Liver (tissue), 9 donors: ENCODE results near the gene IL31RA. TPM values are rescaled to one million over a fixed set of nuclear protein-coding genes. Genes with fewer than 3 reads are reported as not detected.

ENCODE experiments used
- DNase-seq: peaks from one replicate; pipeline ENCODE4 v3.0.0-alpha.2; 2017; ENCODE audit warnings: low spot score
- H3K27ac ChIP-seq, 2 donors: one replicate each; pipeline ENCODE4 v1.7.0; 2013; ENCODE audit warnings: inconsistent platforms in 2 of 2, low read length in 2 of 2, control low read depth in 1 of 2, low read depth in 1 of 2, mild to moderate bottlenecking in 1 of 2
- H3K27me3 ChIP-seq, 4 donors: one replicate each; pipeline versions ENCODE4 v1.6.1 to v1.7.0; 2013; ENCODE audit warnings: low read length in 3 of 4, inconsistent platforms in 1 of 4, mild to moderate bottlenecking in 1 of 4, moderate library complexity in 1 of 4; ENCODE audit not compliant: control insufficient read depth in 4 of 4, insufficient read depth in 4 of 4
- H3K36me3 ChIP-seq, 4 donors: one replicate each; pipeline versions ENCODE4 v1.6.1 to v1.7.0; 2013; ENCODE audit warnings: low read length in 3 of 4, mild to moderate bottlenecking in 3 of 4, low read depth in 1 of 4, moderate library complexity in 1 of 4; ENCODE audit not compliant: control insufficient read depth in 4 of 4, insufficient read depth in 3 of 4
- H3K4me1 ChIP-seq, 4 donors: one replicate each; pipeline versions ENCODE4 v1.6.1 to v1.7.0; 2013; ENCODE audit warnings: low read length in 3 of 4, mild to moderate bottlenecking in 3 of 4, moderate library complexity in 1 of 4; ENCODE audit not compliant: control insufficient read depth in 4 of 4, insufficient read depth in 4 of 4
- H3K4me3 ChIP-seq, 3 donors: one replicate each; pipeline versions ENCODE4 v1.6.1 to v1.7.0; 2013; ENCODE audit warnings: low read length in 3 of 3, control low read depth in 1 of 3, low read depth in 1 of 3, mild to moderate bottlenecking in 1 of 3
- H3K9ac ChIP-seq, 2 donors: one replicate each; pipeline ENCODE4 v1.7.0; 2013; ENCODE audit warnings: low read length in 2 of 2, mild to moderate bottlenecking in 2 of 2, moderate library complexity in 2 of 2, control low read depth in 1 of 2, low read depth in 1 of 2
- H3K9me3 ChIP-seq, 4 donors: one replicate each; pipeline versions ENCODE4 v1.6.1 to v1.7.0; 2013; ENCODE audit warnings: low read length in 3 of 4; ENCODE audit not compliant: control insufficient read depth in 4 of 4
- CTCF ChIP-seq: fragments of 150-350 bp; IDR thresholded peaks from 2 replicates; pipeline ENCODE4 v1.5.1; 2017; ENCODE audit warnings: improper control_type of control experiment, low read depth, low read length; ENCODE audit not compliant: missing input control
- EGR1 ChIP-seq, 2 donors: IDR thresholded peaks; 2 replicates each; pipeline ENCODE4 v1.6.1; 2016 to 2018; ENCODE audit warnings: antibody characterized with exemption in 2 of 2, low read depth in 2 of 2
- FOXA1 ChIP-seq: IDR thresholded peaks from 2 replicates; pipeline ENCODE4 v1.6.1; 2016; ENCODE audit warnings: antibody characterized with exemption
- FOXA2 ChIP-seq: IDR thresholded peaks from 2 replicates; pipeline ENCODE4 v1.6.1; 2016; ENCODE audit warnings: antibody characterized with exemption
- HNF4A ChIP-seq, 2 donors: conservative IDR thresholded peaks; 2 replicates each; pipeline ENCODE4 v1.6.1; 2016; ENCODE audit warnings: antibody characterized with exemption in 2 of 2, mild to moderate bottlenecking in 2 of 2
- HNF4G ChIP-seq: IDR thresholded peaks from 2 replicates; pipeline ENCODE4 v1.6.1; 2016; ENCODE audit warnings: antibody characterized with exemption
- JUND ChIP-seq, 2 donors: IDR thresholded peaks; 2 replicates each; pipeline ENCODE4 v1.6.1; 2016; ENCODE audit warnings: antibody characterized with exemption in 2 of 2
- MAX ChIP-seq: IDR thresholded peaks from 2 replicates; pipeline ENCODE4 v1.6.1; 2016; ENCODE audit warnings: antibody characterized with exemption
- RAD21 ChIP-seq, 2 donors: IDR thresholded peaks; 2 replicates each; pipeline ENCODE4 v1.6.1; 2016; ENCODE audit warnings: antibody characterized with exemption in 2 of 2, mild to moderate bottlenecking in 2 of 2
- RXRA ChIP-seq, 2 donors: IDR thresholded peaks; 2 replicates each; pipeline ENCODE4 v1.6.1; 2017 to 2018; ENCODE audit warnings: antibody characterized with exemption in 2 of 2, mild to moderate bottlenecking in 1 of 2
- SP1 ChIP-seq: IDR thresholded peaks from 2 replicates; pipeline ENCODE4 v1.6.1; 2018; ENCODE audit warnings: antibody characterized with exemption, mild to moderate bottlenecking
- TAF1 ChIP-seq: conservative IDR thresholded peaks from 2 replicates; pipeline ENCODE4 v1.6.1; 2016; ENCODE audit warnings: antibody characterized with exemption, mild to moderate bottlenecking
- YY1 ChIP-seq: IDR thresholded peaks from 2 replicates; pipeline ENCODE4 v1.6.1; 2016; ENCODE audit warnings: antibody characterized with exemption, mild to moderate bottlenecking
- WGBS: extraction: QIAGEN DNeasy Blood & Tissue Kit; methylation state at CpG from one replicate; pipeline ENCODE4 v1.1.7; 2013; 5-methylcytosine and 5-hydroxymethylcytosine counted together
- polyA plus RNA-seq, 2 donors: library from polyadenylated mRNA; stranded (reverse) in 1 of 2; unstranded in 1 of 2; fragments of 200-250 nt in 1 of 2; fragments of >200 nt in 1 of 2; fragmentation: Nextera tagmentation in 1 of 2; extraction: Ambion mirVana in 1 of 2; gene quantifications; one replicate each; pipeline versions ENCODE4 v1.2.1 to v1.2.3, GENCODE V29; 2013 to 2015
- total RNA-seq, 2 donors: library from RNA; depleted of rRNA; stranded (reverse); fragments of >200 nt; gene quantifications; one replicate each; pipeline ENCODE4 v1.2.3, GENCODE V29; 2014
- TF ChIP-seq, protein P1 (sequence below): IDR thresholded peaks from 2 replicates; pipeline ENCODE4 v1.6.1; 2016; ENCODE audit warnings: antibody characterized with exemption, mild to moderate bottlenecking
- TF ChIP-seq, protein P2 (sequence below): IDR thresholded peaks from 2 replicates; pipeline ENCODE4 v1.6.1; 2016; ENCODE audit warnings: antibody characterized with exemption
- TF ChIP-seq, protein P3 (sequence below): IDR thresholded peaks from 2 replicates; pipeline ENCODE4 v1.6.1; 2016; ENCODE audit warnings: antibody characterized with exemption
- donor health status: healthy.
- donor health status: healthy.
- donor health status: healthy.
- donor health status: healthy.
- donor health status: healthy.

IL31RA gene
- total and polyA plus RNA-seq, 4 donors, result not detected

DNA sequence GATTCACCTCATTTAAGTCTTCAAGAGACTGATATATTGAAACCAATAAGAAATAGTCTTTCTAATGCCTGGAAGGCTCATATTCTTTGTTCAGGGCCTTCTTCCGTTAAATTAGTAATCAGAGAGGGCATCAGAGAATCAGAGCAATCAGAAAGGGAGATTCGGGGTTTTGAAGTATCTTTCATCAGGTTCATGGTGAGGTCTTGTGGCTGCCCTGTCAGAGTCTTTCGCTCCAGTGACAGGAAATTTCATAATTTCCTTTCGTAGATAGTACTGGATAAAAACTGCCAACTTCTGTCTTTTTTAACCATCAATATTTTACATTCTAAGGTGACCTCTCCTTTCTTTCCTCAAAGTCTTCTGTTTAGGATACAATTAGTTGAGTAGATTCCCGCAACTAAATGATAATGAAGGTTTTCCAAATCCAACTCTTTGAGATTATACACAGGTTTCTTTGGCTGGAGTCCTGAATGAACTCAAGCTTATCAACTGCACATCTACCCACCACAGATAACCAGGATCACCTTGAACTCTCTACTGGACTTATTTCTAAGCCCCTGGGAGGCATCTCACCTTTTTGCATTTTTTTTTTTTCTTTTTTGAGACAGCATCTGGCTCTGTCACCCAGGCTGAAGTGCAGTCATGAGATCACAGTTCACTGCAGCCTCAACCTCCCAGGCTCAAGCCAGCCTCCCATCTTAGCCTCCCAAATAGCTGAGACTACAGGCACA is 5.5 kb downstream of the IL31RA start:
- no peaks in the 10 kb centered on the region for H3K9me3 ChIP-seq
- 75% methylated on average over 5 of the region's 5 CpGs for WGBS
- H3K27me3 ChIP-seq, result no peaks in the 10 kb centered on the region
- TF ChIP-seq YY1 (no peak), HNF4A (conservative IDR thresholded peaks at IDR 0.05) (no peak), EGR1 (IDR thresholded peaks at IDR 0.05; ENCODE audit: low read depth in 2 of 2) (no peak), SP1 (no peak)
- TF ChIP-seq, protein P1, sequence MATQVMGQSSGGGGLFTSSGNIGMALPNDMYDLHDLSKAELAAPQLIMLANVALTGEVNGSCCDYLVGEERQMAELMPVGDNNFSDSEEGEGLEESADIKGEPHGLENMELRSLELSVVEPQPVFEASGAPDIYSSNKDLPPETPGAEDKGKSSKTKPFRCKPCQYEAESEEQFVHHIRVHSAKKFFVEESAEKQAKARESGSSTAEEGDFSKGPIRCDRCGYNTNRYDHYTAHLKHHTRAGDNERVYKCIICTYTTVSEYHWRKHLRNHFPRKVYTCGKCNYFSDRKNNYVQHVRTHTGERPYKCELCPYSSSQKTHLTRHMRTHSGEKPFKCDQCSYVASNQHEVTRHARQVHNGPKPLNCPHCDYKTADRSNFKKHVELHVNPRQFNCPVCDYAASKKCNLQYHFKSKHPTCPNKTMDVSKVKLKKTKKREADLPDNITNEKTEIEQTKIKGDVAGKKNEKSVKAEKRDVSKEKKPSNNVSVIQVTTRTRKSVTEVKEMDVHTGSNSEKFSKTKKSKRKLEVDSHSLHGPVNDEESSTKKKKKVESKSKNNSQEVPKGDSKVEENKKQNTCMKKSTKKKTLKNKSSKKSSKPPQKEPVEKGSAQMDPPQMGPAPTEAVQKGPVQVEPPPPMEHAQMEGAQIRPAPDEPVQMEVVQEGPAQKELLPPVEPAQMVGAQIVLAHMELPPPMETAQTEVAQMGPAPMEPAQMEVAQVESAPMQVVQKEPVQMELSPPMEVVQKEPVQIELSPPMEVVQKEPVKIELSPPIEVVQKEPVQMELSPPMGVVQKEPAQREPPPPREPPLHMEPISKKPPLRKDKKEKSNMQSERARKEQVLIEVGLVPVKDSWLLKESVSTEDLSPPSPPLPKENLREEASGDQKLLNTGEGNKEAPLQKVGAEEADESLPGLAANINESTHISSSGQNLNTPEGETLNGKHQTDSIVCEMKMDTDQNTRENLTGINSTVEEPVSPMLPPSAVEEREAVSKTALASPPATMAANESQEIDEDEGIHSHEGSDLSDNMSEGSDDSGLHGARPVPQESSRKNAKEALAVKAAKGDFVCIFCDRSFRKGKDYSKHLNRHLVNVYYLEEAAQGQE, result no peak
- H3K9ac ChIP-seq, result no peak overlapping the region
- H3K4me1 ChIP-seq, result no peaks in the 10 kb centered on the region
- H3K4me3 ChIP-seq, result no peak overlapping the region
- no peak for DNase-seq
- no peak overlapping the region for H3K27ac ChIP-seq
- no peaks in the 10 kb centered on the region for H3K36me3 ChIP-seq

DNA sequence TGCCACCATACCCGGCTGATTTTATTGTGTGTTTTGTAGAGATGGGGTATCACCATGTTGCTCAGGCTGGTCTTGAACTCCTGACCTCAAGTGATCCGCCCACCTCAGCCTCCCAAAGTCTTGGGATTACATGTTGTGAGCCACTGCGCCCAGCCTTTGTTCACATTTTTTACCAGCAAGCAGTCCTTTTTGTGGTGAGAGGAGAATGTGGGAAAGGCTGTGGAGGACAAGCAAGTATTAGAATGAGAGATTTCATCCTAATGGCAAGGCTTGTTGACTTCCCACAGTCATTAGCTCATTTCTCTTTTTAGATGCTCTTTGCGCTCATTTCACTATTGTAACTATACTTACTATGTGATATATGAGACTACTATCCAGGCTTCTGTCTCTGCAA is 6.1 kb downstream of the IL31RA start:
- no peaks in the 10 kb centered on the region for H3K9me3 ChIP-seq
- no peaks in the 10 kb centered on the region for H3K36me3 ChIP-seq
- no peak for DNase-seq
- WGBS, result 90% methylated on average over 4 of the region's 4 CpGs
- H3K27ac ChIP-seq, result no peak overlapping the region
- no peaks in the 10 kb centered on the region for H3K4me1 ChIP-seq
- no peak overlapping the region for H3K4me3 ChIP-seq
- TF ChIP-seq EGR1 (IDR thresholded peaks at IDR 0.05; ENCODE audit: low read depth in 2 of 2), result no peak
- no peak overlapping the region for H3K9ac ChIP-seq
- no peaks in the 10 kb centered on the region for H3K27me3 ChIP-seq

- no peaks in the 10 kb centered on the region for H3K9me3 ChIP-seq
- WGBS, result 88% methylated on average over 2 of the region's 2 CpGs
- H3K27ac ChIP-seq, result no peak overlapping the region
- H3K27me3 ChIP-seq, result no peaks in the 10 kb centered on the region
- no peak overlapping the region for H3K9ac ChIP-seq
- H3K36me3 ChIP-seq, result no peaks in the 10 kb centered on the region
- no peak for DNase-seq
- TF ChIP-seq TAF1 (no peak), FOXA1 (no peak), RXRA (IDR thresholded peaks at IDR 0.05) (no peak), RAD21 (IDR thresholded peaks at IDR 0.05) (no peak), SP1 (no peak), CTCF (no peak), EGR1 (IDR thresholded peaks at IDR 0.05; ENCODE audit: low read depth in 2 of 2) (no peak), YY1 (no peak), FOXA2 (no peak), HNF4G (no peak), MAX (no peak), JUND (IDR thresholded peaks at IDR 0.05) (no peak), HNF4A (conservative IDR thresholded peaks at IDR 0.05) (no peak)
- TF ChIP-seq, protein P2, sequence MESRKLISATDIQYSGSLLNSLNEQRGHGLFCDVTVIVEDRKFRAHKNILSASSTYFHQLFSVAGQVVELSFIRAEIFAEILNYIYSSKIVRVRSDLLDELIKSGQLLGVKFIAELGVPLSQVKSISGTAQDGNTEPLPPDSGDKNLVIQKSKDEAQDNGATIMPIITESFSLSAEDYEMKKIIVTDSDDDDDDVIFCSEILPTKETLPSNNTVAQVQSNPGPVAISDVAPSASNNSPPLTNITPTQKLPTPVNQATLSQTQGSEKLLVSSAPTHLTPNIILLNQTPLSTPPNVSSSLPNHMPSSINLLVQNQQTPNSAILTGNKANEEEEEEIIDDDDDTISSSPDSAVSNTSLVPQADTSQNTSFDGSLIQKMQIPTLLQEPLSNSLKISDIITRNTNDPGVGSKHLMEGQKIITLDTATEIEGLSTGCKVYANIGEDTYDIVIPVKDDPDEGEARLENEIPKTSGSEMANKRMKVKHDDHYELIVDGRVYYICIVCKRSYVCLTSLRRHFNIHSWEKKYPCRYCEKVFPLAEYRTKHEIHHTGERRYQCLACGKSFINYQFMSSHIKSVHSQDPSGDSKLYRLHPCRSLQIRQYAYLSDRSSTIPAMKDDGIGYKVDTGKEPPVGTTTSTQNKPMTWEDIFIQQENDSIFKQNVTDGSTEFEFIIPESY, result no peak
- TF ChIP-seq, protein P1, result no peak
- TF ChIP-seq, protein P3, sequence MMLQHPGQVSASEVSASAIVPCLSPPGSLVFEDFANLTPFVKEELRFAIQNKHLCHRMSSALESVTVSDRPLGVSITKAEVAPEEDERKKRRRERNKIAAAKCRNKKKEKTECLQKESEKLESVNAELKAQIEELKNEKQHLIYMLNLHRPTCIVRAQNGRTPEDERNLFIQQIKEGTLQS, result no peak
- H3K4me1 ChIP-seq, result no peaks in the 10 kb centered on the region
- H3K4me3 ChIP-seq, result no peak overlapping the region
Observed at GRCh38 chr5:55858104-55858503, 6.9 kb downstream of the IL31RA start.
